Smooth muscle cell (in vitro differentiated cells): ENCODE measurements around the gene GRK2. TPM values are rescaled to one million over a fixed set of nuclear protein-coding genes. Genes with fewer than 3 reads are reported as not detected.

ENCODE experiments used
- DNase-seq: peaks from one replicate; lab custom pipeline; 2025; ENCODE audit not compliant: unreplicated experiment; lab: John Stamatoyannopoulos, UW
- H2AFZ ChIP-seq: fragments of 200-600 bp; sonication (generic); 2 replicates; pipeline ENCODE4 v1.6.0; 2016; ENCODE audit warnings: antibody characterized with exemption, low read depth, mild to moderate bottlenecking
- H3F3A ChIP-seq: fragments of 200-600 bp; sonication (generic); 2 replicates; pipeline ENCODE4 v1.6.0; 2017; ENCODE audit warnings: antibody characterized with exemption, low read depth
- H3K27ac ChIP-seq: fragments of 200-600 bp; sonication (generic); 2 replicates; pipeline ENCODE4 v1.5.1; 2016; ENCODE audit warnings: low read depth, mild to moderate bottlenecking
- H3K27me3 ChIP-seq: fragments of 200-600 bp; sonication (generic); 2 replicates; pipeline ENCODE4 v1.6.1; 2016; ENCODE audit warnings: low read depth, mild to moderate bottlenecking
- H3K36me3 ChIP-seq: fragments of 200-600 bp; sonication (generic); 2 replicates; pipeline ENCODE4 v1.5.1; 2016; ENCODE audit warnings: low read depth
- H3K4me1 ChIP-seq: fragments of 200-600 bp; sonication (generic); 2 replicates; pipeline ENCODE4 v1.5.1; 2016; ENCODE audit warnings: low read depth
- H3K4me2 ChIP-seq: fragments of 200-600 bp; sonication (generic); 2 replicates; pipeline ENCODE4 v1.6.0; 2016; ENCODE audit warnings: mild to moderate bottlenecking
- H3K4me3 ChIP-seq: fragments of 200-600 bp; sonication (generic); 2 replicates; pipeline ENCODE4 v1.5.1; 2016; ENCODE audit warnings: mild to moderate bottlenecking
- H3K79me2 ChIP-seq: fragments of 200-600 bp; sonication (generic); 2 replicates; pipeline ENCODE4 v1.6.0; 2016; ENCODE audit warnings: low read depth, mild to moderate bottlenecking
- H3K9ac ChIP-seq: fragments of 200-600 bp; sonication (generic); 2 replicates; pipeline ENCODE4 v1.6.0; 2016; ENCODE audit warnings: low read depth
- H3K9me3 ChIP-seq: fragments of 200-600 bp; sonication (generic); replicated peaks from 2 replicates; pipeline ENCODE4 v1.5.1; 2016; ENCODE audit warnings: low read depth
- H4K20me1 ChIP-seq: fragments of 200-600 bp; sonication (generic); 2 replicates; pipeline ENCODE4 v1.6.0; 2016; ENCODE audit warnings: low read depth
- CTCF ChIP-seq: fragments of 200-600 bp; sonication (generic); IDR thresholded peaks from 2 replicates; pipeline ENCODE4 v1.5.1; 2017; ENCODE audit warnings: borderline replicate concordance, mild to moderate bottlenecking, antibody characterized with exemption; ENCODE audit not compliant: insufficient read depth, poor library complexity, severe bottlenecking
- WGBS: methylation state at CpG from one replicate; pipeline ENCODE4 v1.1.7; 2016; ENCODE audit warnings: low lambda C conversion rate; 5-methylcytosine and 5-hydroxymethylcytosine counted together
- polyA plus RNA-seq: library from polyadenylated mRNA; unstranded; fragments of >200 nt; fragmentation: Nextera tagmentation; extraction: Ambion mirVana; gene quantifications from 2 replicates; pipeline ENCODE4 v1.2.1, GENCODE V29; 2016
- total RNA-seq: library from RNA; depleted of rRNA; stranded (reverse); fragments of >200 nt; gene quantifications from 2 replicates; pipeline ENCODE4 v1.2.3, GENCODE V29; 2014

GRK2 gene
- total and polyA plus RNA-seq, 2 experiments from 2014 or later, result 22.2 to 42.5 TPM

DNA sequence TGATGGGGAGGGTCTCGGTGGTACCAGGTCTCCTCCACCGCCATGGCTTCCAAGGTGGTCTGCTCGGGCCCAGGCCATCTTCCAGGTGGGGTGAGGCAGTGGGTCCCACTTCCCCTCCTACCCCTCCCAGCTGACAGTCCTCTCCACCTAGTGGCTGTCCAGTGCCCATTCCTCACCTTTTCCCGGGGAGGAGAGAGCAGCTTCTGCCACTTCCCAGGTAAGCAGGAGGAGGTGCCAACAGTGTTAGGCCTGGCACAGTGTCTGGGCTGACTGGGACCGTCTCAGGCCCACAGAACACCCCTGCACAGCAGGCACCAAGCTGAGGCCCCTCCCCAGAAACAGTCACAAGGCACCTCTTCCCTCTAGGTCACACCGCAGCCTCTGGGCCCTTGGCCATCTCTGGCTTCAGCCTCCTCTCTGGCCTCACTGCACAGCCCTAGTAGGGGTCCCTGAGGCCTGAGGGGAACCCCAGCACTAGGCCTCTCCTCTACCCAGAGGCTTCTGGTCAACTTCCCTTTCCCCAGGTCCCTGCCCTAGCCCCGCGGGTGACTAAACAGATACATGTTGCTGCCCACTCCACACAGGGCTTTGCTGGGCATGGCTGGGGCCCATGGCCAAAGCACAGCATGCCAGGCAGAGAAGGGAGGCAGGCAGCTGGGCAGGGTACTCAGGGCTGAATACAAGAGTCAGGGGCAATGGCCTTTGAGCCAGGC lies 20.5 kb downstream of the GRK2 start:
- Histone ChIP-seq H3K4me1 (peaks cover 7% of the 10 kb centered on the region), H3K9ac (peak overlapping the region; percentile 84), H3K27ac (peak overlapping the region; percentile 94), H3K4me3 (no peak overlapping the region), H3K36me3 (peaks cover 6% of the 10 kb centered on the region), H4K20me1 (peaks cover 12% of the 10 kb centered on the region), H3K9me3 (no peaks in the 10 kb centered on the region), H2AFZ (no peak overlapping the region), H3K79me2 (peaks cover 23% of the 10 kb centered on the region), H3F3A (peaks cover 4% of the 10 kb centered on the region), H3K27me3 (no peaks in the 10 kb centered on the region), H3K4me2 (no peak overlapping the region)
- WGBS, result 98% methylated on average over 8 of the region's 8 CpGs
- DNase-seq, result no peak
- TF ChIP-seq CTCF, result peak; percentile 3

DNA sequence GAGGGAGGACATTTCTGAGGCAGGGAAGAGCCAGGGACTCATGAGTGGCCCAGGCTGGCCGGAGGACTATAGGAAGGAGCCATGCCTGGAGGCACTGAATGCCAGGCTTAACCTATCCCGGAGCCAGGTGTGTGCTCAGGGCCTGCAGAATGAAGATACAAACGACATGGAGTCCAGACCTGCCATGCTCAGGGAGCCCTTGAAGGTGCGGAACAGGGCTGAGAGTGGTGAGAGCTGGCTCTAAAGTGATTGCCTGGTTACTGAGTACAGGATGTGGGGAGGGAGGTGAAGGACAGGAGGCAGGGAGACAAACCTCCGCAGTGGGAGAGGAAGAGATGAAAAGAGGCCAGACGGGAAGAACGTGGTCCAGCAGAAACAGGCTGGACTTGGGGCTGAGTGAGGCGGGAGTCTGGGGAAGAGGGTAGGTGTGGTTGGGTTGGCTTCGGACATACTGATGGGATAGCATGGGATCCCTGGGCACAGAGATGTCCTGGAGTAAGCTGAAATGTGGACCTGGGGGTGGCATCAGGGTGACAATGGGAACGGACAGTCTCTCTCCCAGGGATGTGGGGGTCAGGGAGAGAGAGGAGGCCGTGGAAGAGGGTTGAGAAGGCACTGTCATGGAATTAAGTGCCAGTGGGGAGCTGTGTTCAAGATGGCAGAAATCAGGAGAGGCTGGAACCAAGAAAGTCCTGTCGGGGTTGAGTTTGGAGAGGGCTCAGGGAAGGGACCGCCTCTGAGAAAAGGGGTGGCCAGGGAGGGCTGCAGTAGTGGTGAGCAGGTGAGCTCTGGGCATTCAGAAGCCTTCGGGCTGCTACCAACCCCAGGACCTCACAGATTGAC lies 21.3 kb downstream of the GRK2 start:
- no peak for TF ChIP-seq CTCF
- Histone ChIP-seq H3K4me3 (peak overlapping the region; percentile 94), H3K4me2 (peak overlapping the region; percentile 100), H2AFZ (no peak overlapping the region), H4K20me1 (peaks cover 19% of the 10 kb centered on the region), H3K79me2 (peaks cover 30% of the 10 kb centered on the region), H3K27me3 (no peaks in the 10 kb centered on the region), H3K9ac (peak overlapping the region; percentile 84), H3K27ac (peak overlapping the region; percentile 94), H3K4me1 (peaks cover 9% of the 10 kb centered on the region), H3F3A (peaks cover 4% of the 10 kb centered on the region), H3K36me3 (peaks cover 6% of the 10 kb centered on the region), H3K9me3 (no peaks in the 10 kb centered on the region)
- 91% methylated on average over 14 of the region's 14 CpGs for WGBS
- DNase-seq, result no peak

- Histone ChIP-seq H3K36me3 (peaks cover 6% of the 10 kb centered on the region), H3K9ac (peak overlapping the region; percentile 84), H3K4me3 (peak overlapping the region; percentile 94), H3K27me3 (no peaks in the 10 kb centered on the region), H2AFZ (no peak overlapping the region), H3K4me1 (peaks cover 14% of the 10 kb centered on the region), H4K20me1 (peaks cover 24% of the 10 kb centered on the region), H3K9me3 (no peaks in the 10 kb centered on the region), H3K79me2 (peaks cover 35% of the 10 kb centered on the region), H3K4me2 (peak overlapping the region; percentile 100), H3F3A (peaks cover 8% of the 10 kb centered on the region), H3K27ac (peak overlapping the region; percentile 94)
- DNase-seq, result no peak
- no peak for TF ChIP-seq CTCF
- WGBS, result 52% methylated on average over 4 of the region's 4 CpGs
Measured at GRCh38 chr11:67288198-67288451, 21.9 kb downstream of the GRK2 start.
